Ishikawa (cell line): ENCODE measurements around the gene CAMP.

Experiments used
- CEBPB ChIP-seq: IDR thresholded peaks from 2 replicates; pipeline ENCODE4 v1.6.1; 2012
- CREB1 ChIP-seq: IDR thresholded peaks from 2 replicates; pipeline ENCODE4 v1.6.1; 2012; ENCODE audit warnings: low read depth
- EGR1 ChIP-seq: IDR thresholded peaks from 2 replicates; pipeline ENCODE4 v1.6.1; 2012
- EP300 ChIP-seq: IDR thresholded peaks from 2 replicates; pipeline ENCODE4 v1.6.1; 2012; ENCODE audit warnings: borderline replicate concordance
- FOXM1 ChIP-seq: IDR thresholded peaks from 2 replicates; pipeline ENCODE4 v1.6.1; 2012; ENCODE audit warnings: low read depth, borderline replicate concordance
- MAX ChIP-seq: IDR thresholded peaks from 2 replicates; pipeline ENCODE4 v1.6.1; 2012
- NFIC ChIP-seq: IDR thresholded peaks from 2 replicates; pipeline ENCODE4 v1.6.1; 2012
- RAD21 ChIP-seq: IDR thresholded peaks from 2 replicates; pipeline ENCODE4 v1.6.1; 2012; ENCODE audit warnings: low read depth
- REST ChIP-seq: IDR thresholded peaks from 2 replicates; pipeline ENCODE4 v1.6.1; 2012; ENCODE audit warnings: low read depth, mild to moderate bottlenecking
- TAF1 ChIP-seq: IDR thresholded peaks from 2 replicates; pipeline ENCODE4 v1.6.1; 2012; ENCODE audit warnings: low read depth, mild to moderate bottlenecking
- TCF12 ChIP-seq: IDR thresholded peaks from 2 replicates; pipeline ENCODE4 v1.6.1; 2012; ENCODE audit warnings: low read depth
- USF1 ChIP-seq: IDR thresholded peaks from 2 replicates; pipeline ENCODE4 v1.6.1; 2012
- YY1 ChIP-seq: IDR thresholded peaks from 2 replicates; pipeline ENCODE4 v1.6.1; 2012; ENCODE audit warnings: low read depth
- ZBTB7A ChIP-seq: IDR thresholded peaks from 2 replicates; pipeline ENCODE4 v1.6.1; 2012; ENCODE audit warnings: low read depth

Gene CAMP

GRCh38 chr3:48190911-48191310 lies 32.4 kb upstream of the CAMP start:
- no peak for TF ChIP-seq RAD21
- TF ChIP-seq FOXM1, result no peak
- no peak for TF ChIP-seq NFIC
- TF ChIP-seq EP300, result no peak
- no peak for TF ChIP-seq ZBTB7A
- no peak for TF ChIP-seq MAX
- TF ChIP-seq TAF1, result no peak

- TF ChIP-seq ZBTB7A (no peak), RAD21 (peak; percentile 93)
Measured at GRCh38 chr3:48194446-48195071, 28.7 kb upstream of the CAMP start.

GRCh38 chr3:48196611-48197010 lies 26.7 kb upstream of the CAMP start:
- no peak for TF ChIP-seq EGR1
- no peak for TF ChIP-seq FOXM1
- no peak for TF ChIP-seq REST
- no peak for TF ChIP-seq RAD21
- no peak for TF ChIP-seq TAF1

GRCh38 chr3:48199117-48199516 lies 24.2 kb upstream of the CAMP start:
- TF ChIP-seq CEBPB (no peak), FOXM1 (no peak)

GRCh38 chr3:48202632-48203031 lies 20.7 kb upstream of the CAMP start:
- TF ChIP-seq EP300 (no peak), CEBPB (no peak), NFIC (no peak), MAX (no peak), TCF12 (no peak), CREB1 (no peak), USF1 (no peak), FOXM1 (no peak)

- TF ChIP-seq NFIC, result no peak
- no peak for TF ChIP-seq CREB1
- no peak for TF ChIP-seq FOXM1
- no peak for TF ChIP-seq YY1
- no peak for TF ChIP-seq MAX
- TF ChIP-seq EP300, result no peak
Measured at GRCh38 chr3:48208076-48208475, 15.2 kb upstream of the CAMP start.

- TF ChIP-seq EP300 (no peak), NFIC (no peak), CEBPB (no peak), ZBTB7A (no peak)
Measured at GRCh38 chr3:48209445-48209844, 13.8 kb upstream of the CAMP start.

GRCh38 chr3:48214225-48214624 lies 9.1 kb upstream of the CAMP start:
- TF ChIP-seq CEBPB (no peak), EGR1 (no peak), TAF1 (no peak), MAX (no peak), REST (no peak)
